Cardiac ventricle fibroblast (primary cell): ENCODE results near the gene PPAN. TPM values are rescaled to one million over a fixed set of nuclear protein-coding genes. Genes with fewer than 3 reads are reported as not detected.

Experiments used
- total RNA-seq: library from RNA; depleted of rRNA; stranded (reverse); fragments of >200 nt; gene quantifications from 2 replicates; pipeline ENCODE4 v1.2.3, GENCODE V29; 2015

Gene PPAN, protein sequence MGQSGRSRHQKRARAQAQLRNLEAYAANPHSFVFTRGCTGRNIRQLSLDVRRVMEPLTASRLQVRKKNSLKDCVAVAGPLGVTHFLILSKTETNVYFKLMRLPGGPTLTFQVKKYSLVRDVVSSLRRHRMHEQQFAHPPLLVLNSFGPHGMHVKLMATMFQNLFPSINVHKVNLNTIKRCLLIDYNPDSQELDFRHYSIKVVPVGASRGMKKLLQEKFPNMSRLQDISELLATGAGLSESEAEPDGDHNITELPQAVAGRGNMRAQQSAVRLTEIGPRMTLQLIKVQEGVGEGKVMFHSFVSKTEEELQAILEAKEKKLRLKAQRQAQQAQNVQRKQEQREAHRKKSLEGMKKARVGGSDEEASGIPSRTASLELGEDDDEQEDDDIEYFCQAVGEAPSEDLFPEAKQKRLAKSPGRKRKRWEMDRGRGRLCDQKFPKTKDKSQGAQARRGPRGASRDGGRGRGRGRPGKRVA
- 32.3 and 32.5 TPM in 2 replicates for total RNA-seq

DNA sequence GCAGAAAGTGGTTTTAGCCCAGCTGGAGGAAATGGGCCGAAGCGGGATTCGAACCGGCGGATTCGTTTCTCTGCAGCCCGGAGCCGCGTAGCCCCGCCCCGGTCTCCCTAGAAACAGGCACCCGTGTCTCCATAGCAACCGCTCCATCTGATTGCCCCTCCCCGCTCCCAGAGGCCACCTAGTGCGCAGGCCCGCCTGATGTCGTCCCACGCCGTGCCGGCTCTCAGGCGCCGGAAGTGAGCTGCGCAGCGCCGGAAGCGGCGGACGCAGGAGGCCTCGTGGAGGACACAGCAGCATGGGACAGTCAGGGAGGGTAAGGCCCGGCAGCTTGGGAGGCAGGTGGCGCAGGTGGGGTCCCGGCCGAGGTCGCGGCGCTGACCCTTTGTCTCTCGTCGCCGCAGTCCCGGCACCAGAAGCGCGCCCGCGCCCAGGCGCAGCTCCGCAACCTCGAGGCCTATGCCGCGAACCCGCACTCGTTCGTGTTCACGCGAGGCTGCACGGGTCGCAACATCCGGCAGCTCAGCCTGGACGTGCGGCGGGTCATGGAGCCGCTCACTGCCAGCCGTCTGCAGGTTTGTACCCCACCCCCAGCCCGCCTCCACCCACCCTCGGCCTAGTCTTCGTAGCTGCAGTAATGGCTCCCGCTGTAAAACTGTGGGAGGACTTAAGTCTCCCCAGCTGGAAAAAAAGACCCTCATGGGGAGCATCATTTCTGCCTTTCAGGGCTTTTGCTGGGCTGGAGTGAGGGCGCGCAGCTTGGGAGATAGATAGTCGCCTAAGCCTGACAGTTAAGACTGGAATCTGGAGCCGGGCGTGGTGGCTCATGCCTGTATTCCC lies at the start of gene PPAN:
TSS of gene PPAN (plus strand) at position 263 of the 837 bp plus-strand sequence. CDS start at position 296, 33 bp downstream.

DNA sequence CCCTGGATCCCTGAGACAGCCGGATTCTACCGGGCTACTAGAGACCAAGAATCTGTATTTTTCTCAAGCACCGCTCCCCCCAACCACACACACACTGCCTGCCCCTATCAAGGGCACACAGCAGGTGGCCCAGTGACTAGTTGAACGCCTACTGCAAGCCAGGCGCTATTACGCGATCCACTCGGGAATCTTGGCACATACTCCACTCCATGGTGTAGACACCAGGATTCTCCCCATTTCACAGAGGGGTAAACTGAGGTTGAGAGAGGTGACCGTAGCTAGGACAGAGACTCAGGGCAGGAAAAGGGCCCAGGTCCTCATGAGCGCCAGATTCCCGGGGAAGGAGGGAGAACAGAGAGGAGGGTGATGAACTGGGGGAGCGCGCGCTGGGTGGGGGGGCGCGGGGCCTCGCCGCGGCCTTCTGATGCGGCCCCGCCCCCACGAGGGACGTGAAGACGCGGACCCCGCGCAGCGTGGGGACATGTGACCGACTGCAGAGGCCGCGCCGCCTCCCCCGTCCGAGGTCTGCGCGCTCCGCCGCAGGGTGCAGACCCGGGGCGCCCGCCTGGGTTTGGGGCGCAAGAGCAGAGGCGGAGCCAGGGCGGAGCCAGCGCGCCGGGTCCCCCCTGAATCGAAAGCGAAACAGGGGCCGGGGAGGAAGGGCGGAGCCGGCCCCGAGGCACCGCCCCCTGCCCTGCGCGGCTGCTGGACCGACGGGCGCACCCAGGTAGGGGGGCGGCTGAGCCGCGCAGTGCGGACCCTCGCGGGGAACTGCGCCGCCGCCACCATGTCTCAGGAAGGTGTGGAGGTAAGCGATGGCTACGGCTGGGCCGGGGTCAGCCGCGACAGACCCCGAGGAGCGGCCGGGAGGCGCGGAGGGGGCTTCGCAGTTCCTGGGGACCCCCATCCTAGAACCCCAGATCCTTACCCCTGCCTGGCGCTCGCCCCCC lies 20.2 kb upstream of the PPAN start, which contains the start of gene SHFL:
TSS of gene SHFL (plus strand) at position 677 of the 950 bp plus-strand sequence. CDS start at position 788, 111 bp downstream.

DNA sequence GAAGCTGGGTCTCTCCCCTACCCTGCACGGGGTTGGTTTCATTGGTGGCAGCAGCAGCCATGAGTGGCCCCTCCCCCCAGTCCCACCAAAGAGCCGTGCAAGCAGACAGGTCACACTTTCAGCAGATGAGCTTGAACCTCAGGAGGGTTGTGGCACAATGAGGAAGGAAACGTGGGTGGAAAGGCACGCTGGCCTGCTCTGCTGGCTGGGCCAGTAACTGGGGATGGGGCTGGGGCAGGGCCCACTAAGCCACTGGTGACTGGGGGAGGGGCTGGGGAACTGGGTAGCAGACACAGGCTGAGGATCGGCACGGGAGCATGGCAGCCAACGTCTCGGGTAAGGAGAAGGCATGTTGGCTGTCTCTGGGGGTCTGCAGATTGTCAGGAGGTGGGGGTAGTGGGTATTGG lies 5.2 kb downstream of the PPAN start, which contains the start of gene P2RY11:
TSS of gene P2RY11 (plus strand) at position 289 of the 407 bp plus-strand sequence. CDS start at position 318, 29 bp downstream.

Other genes starting within 250 kb of the PPAN start
- gene OLFM2, start 169.8 kb upstream of the PPAN start, total RNA-seq: 14.7 and 18.8 TPM in 2 replicates
- gene COL5A3, start 95.9 kb upstream of the PPAN start, total RNA-seq: 52.1 and 58.2 TPM in 2 replicates
- not detected in 2 replicates for gene RDH8, start 92.9 kb upstream of the PPAN start, total RNA-seq
- 24.1 and 33.3 TPM in 2 replicates for gene SHFL, start 20.0 kb upstream of the PPAN start, total RNA-seq
- 0.10 TPM in 1 of 2 replicates, not detected in the other for gene ANGPTL6, start 3.7 kb upstream of the PPAN start, total RNA-seq
- 5.3 and 6.8 TPM in 2 replicates for gene P2RY11, start 5.3 kb downstream of the PPAN start, total RNA-seq
- gene EIF3G, start 13.5 kb downstream of the PPAN start, total RNA-seq: 279 and 285 TPM in 2 replicates
- 32.2 and 32.6 TPM in 2 replicates for gene DNMT1, start 88.6 kb downstream of the PPAN start, total RNA-seq
- 26.8 and 33.8 TPM in 2 replicates for gene S1PR2, start 125.0 kb downstream of the PPAN start, total RNA-seq
- 58.3 and 72.3 TPM in 2 replicates for gene MRPL4, start 145.9 kb downstream of the PPAN start, total RNA-seq
- 12.8 and 17.7 TPM in 2 replicates for gene ICAM1, start 164.8 kb downstream of the PPAN start, total RNA-seq
- 0.10 and 0.50 TPM in 2 replicates for gene ICAM4, start 180.6 kb downstream of the PPAN start, total RNA-seq
- gene ICAM5, start 183.6 kb downstream of the PPAN start, total RNA-seq: 0.56 and 1.3 TPM in 2 replicates
- 0.25 and 3.2 TPM in 2 replicates for gene ZGLP1, start 203.5 kb downstream of the PPAN start, total RNA-seq
- gene FDX2, start 209.7 kb downstream of the PPAN start, total RNA-seq: 16.5 and 19.4 TPM in 2 replicates
- 31.8 and 49.8 TPM in 2 replicates for gene RAVER1, start 227.2 kb downstream of the PPAN start, total RNA-seq
- gene ICAM3, start 233.3 kb downstream of the PPAN start, total RNA-seq: 3.7 and 6.0 TPM in 2 replicates